Activated CD4-positive, CD25-positive, alpha-beta regulatory T cell treated with anti-CD3 and anti-CD28 coated beads, Interleukin-2, amount 50 U/mL, for 16 hours (primary cell): Measurements from ENCODE around the gene ACIN1.
A peak's percentile ranks its signal among the peaks of the same experiment; 100 is the strongest.
"Not testable (repeated sequence)": the region's sequence is repeated elsewhere in the genome, so short reads cannot be mapped to it uniquely, and the experiment has no call there.

Source experiments
- DNase-seq: peaks from one replicate; pipeline ENCODE4 v3.0.0-alpha.2; 2020; ENCODE audit warnings: low read depth, low spot score

The ACIN1 gene

GRCh38 chr14:23015618-23016017 lies 79.3 kb downstream of the ACIN1 start:
- no peak for DNase-seq

- not testable (repeated sequence) for DNase-seq
Measured at GRCh38 chr14:23013749-23014054, 81.2 kb downstream of the ACIN1 start.

- DNase-seq = no peak
Measured at GRCh38 chr14:23013054-23013748, 81.7 kb downstream of the ACIN1 start.

GRCh38 chr14:23009939-23010726 lies 84.8 kb downstream of the ACIN1 start, which contains the start of gene C14orf93:
Gene C14orf93, minus strand, starts transcription at chr14:23010143. Its CDS starts 11,120 bp downstream, at chr14:22999023.
- DNase-seq = peak; percentile 57

GRCh38 chr14:23009483-23009938 lies 85.4 kb downstream of the ACIN1 start:
- DNase-seq = no peak

- no peak for DNase-seq
Measured at GRCh38 chr14:23008831-23009230, 86.1 kb downstream of the ACIN1 start.
